Liver (tissue), 9 donors: ENCODE measurements around the gene HIVEP3. TPM values are rescaled to one million over a fixed set of nuclear protein-coding genes. Genes with fewer than 3 reads are reported as not detected.

Experiments used
- DNase-seq: peaks from one replicate; pipeline ENCODE4 v3.0.0-alpha.2; 2017; ENCODE audit warnings: low spot score
- H3K27ac ChIP-seq, 2 donors: one replicate each; pipeline ENCODE4 v1.7.0; 2013; ENCODE audit warnings: inconsistent platforms in 2 of 2, low read length in 2 of 2, control low read depth in 1 of 2, low read depth in 1 of 2, mild to moderate bottlenecking in 1 of 2
- H3K27me3 ChIP-seq, 4 donors: one replicate each; pipeline versions ENCODE4 v1.6.1 to v1.7.0; 2013; ENCODE audit warnings: low read length in 3 of 4, inconsistent platforms in 1 of 4, mild to moderate bottlenecking in 1 of 4, moderate library complexity in 1 of 4; ENCODE audit not compliant: control insufficient read depth in 4 of 4, insufficient read depth in 4 of 4
- H3K36me3 ChIP-seq, 4 donors: one replicate each; pipeline versions ENCODE4 v1.6.1 to v1.7.0; 2013; ENCODE audit warnings: low read length in 3 of 4, mild to moderate bottlenecking in 3 of 4, low read depth in 1 of 4, moderate library complexity in 1 of 4; ENCODE audit not compliant: control insufficient read depth in 4 of 4, insufficient read depth in 3 of 4
- H3K4me1 ChIP-seq, 4 donors: one replicate each; pipeline versions ENCODE4 v1.6.1 to v1.7.0; 2013; ENCODE audit warnings: low read length in 3 of 4, mild to moderate bottlenecking in 3 of 4, moderate library complexity in 1 of 4; ENCODE audit not compliant: control insufficient read depth in 4 of 4, insufficient read depth in 4 of 4
- H3K4me3 ChIP-seq, 3 donors: one replicate each; pipeline versions ENCODE4 v1.6.1 to v1.7.0; 2013; ENCODE audit warnings: low read length in 3 of 3, control low read depth in 1 of 3, low read depth in 1 of 3, mild to moderate bottlenecking in 1 of 3
- H3K9ac ChIP-seq, 2 donors: one replicate each; pipeline ENCODE4 v1.7.0; 2013; ENCODE audit warnings: low read length in 2 of 2, mild to moderate bottlenecking in 2 of 2, moderate library complexity in 2 of 2, control low read depth in 1 of 2, low read depth in 1 of 2
- H3K9me3 ChIP-seq, 4 donors: one replicate each; pipeline versions ENCODE4 v1.6.1 to v1.7.0; 2013; ENCODE audit warnings: low read length in 3 of 4; ENCODE audit not compliant: control insufficient read depth in 4 of 4
- EGR1 ChIP-seq, 2 donors: IDR thresholded peaks; 2 replicates each; pipeline ENCODE4 v1.6.1; 2016 to 2018; ENCODE audit warnings: antibody characterized with exemption in 2 of 2, low read depth in 2 of 2
- GABPA ChIP-seq, 2 donors: IDR thresholded peaks in 1 of 2; conservative IDR thresholded peaks in 1 of 2; 2 replicates each; pipeline ENCODE4 v1.6.1; 2016; ENCODE audit warnings: antibody characterized with exemption in 2 of 2, mild to moderate bottlenecking in 1 of 2, moderate library complexity in 1 of 2
- HNF4A ChIP-seq, 2 donors: conservative IDR thresholded peaks; 2 replicates each; pipeline ENCODE4 v1.6.1; 2016; ENCODE audit warnings: antibody characterized with exemption in 2 of 2, mild to moderate bottlenecking in 2 of 2
- HNF4G ChIP-seq: IDR thresholded peaks from 2 replicates; pipeline ENCODE4 v1.6.1; 2016; ENCODE audit warnings: antibody characterized with exemption
- JUND ChIP-seq, 2 donors: IDR thresholded peaks; 2 replicates each; pipeline ENCODE4 v1.6.1; 2016; ENCODE audit warnings: antibody characterized with exemption in 2 of 2
- MAX ChIP-seq: IDR thresholded peaks from 2 replicates; pipeline ENCODE4 v1.6.1; 2016; ENCODE audit warnings: antibody characterized with exemption
- NR2F2 ChIP-seq: IDR thresholded peaks from 2 replicates; pipeline ENCODE4 v1.6.1; 2016; ENCODE audit warnings: antibody characterized with exemption
- RXRA ChIP-seq, 2 donors: IDR thresholded peaks; 2 replicates each; pipeline ENCODE4 v1.6.1; 2017 to 2018; ENCODE audit warnings: antibody characterized with exemption in 2 of 2, mild to moderate bottlenecking in 1 of 2
- SP1 ChIP-seq: IDR thresholded peaks from 2 replicates; pipeline ENCODE4 v1.6.1; 2018; ENCODE audit warnings: antibody characterized with exemption, mild to moderate bottlenecking
- TAF1 ChIP-seq: conservative IDR thresholded peaks from 2 replicates; pipeline ENCODE4 v1.6.1; 2016; ENCODE audit warnings: antibody characterized with exemption, mild to moderate bottlenecking
- YY1 ChIP-seq: IDR thresholded peaks from 2 replicates; pipeline ENCODE4 v1.6.1; 2016; ENCODE audit warnings: antibody characterized with exemption, mild to moderate bottlenecking
- WGBS: extraction: QIAGEN DNeasy Blood & Tissue Kit; methylation state at CpG from one replicate; pipeline ENCODE4 v1.1.7; 2013; 5-methylcytosine and 5-hydroxymethylcytosine counted together
- polyA plus RNA-seq, 2 donors: library from polyadenylated mRNA; stranded (reverse) in 1 of 2; unstranded in 1 of 2; fragments of 200-250 nt in 1 of 2; fragments of >200 nt in 1 of 2; fragmentation: Nextera tagmentation in 1 of 2; extraction: Ambion mirVana in 1 of 2; gene quantifications; one replicate each; pipeline versions ENCODE4 v1.2.1 to v1.2.3, GENCODE V29; 2013 to 2015
- total RNA-seq, 2 donors: library from RNA; depleted of rRNA; stranded (reverse); fragments of >200 nt; gene quantifications; one replicate each; pipeline ENCODE4 v1.2.3, GENCODE V29; 2014
- TF ChIP-seq, protein P1 (sequence below): IDR thresholded peaks from 2 replicates; pipeline ENCODE4 v1.6.1; 2016; ENCODE audit warnings: antibody characterized with exemption
- TF ChIP-seq, protein P2 (sequence below): IDR thresholded peaks from 2 replicates; pipeline ENCODE4 v1.6.1; 2016; ENCODE audit warnings: antibody characterized with exemption, mild to moderate bottlenecking
- donor health status: healthy.
- donor health status: healthy.
- donor health status: healthy.
- donor health status: healthy.
- donor health status: healthy.

Gene HIVEP3
- total and polyA plus RNA-seq, 4 donors: 0.93 to 1.6 (median 1.4) TPM

DNA sequence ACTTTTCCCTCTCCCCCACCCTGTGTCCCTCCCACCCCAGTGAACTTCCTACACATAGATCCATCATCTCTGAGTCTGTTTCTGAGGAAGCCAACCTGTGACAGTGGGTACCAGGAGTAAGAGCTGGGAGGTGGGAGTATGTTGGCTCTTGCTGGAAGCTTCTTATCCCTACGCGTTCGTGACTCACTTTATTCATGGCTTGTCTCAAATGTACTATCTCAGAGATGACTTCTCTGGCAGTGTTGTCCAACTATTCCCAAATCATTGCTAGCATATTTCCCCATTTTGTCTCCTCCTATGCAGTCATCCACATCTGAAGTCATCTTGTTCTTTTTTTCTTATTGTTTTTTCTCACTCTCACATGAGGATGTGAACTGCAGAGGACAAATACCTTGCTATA, 88.0 kb downstream of the HIVEP3 start:
- TF ChIP-seq TAF1: no peak
- TF ChIP-seq, protein P1, sequence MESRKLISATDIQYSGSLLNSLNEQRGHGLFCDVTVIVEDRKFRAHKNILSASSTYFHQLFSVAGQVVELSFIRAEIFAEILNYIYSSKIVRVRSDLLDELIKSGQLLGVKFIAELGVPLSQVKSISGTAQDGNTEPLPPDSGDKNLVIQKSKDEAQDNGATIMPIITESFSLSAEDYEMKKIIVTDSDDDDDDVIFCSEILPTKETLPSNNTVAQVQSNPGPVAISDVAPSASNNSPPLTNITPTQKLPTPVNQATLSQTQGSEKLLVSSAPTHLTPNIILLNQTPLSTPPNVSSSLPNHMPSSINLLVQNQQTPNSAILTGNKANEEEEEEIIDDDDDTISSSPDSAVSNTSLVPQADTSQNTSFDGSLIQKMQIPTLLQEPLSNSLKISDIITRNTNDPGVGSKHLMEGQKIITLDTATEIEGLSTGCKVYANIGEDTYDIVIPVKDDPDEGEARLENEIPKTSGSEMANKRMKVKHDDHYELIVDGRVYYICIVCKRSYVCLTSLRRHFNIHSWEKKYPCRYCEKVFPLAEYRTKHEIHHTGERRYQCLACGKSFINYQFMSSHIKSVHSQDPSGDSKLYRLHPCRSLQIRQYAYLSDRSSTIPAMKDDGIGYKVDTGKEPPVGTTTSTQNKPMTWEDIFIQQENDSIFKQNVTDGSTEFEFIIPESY: no peak
- no peak for TF ChIP-seq GABPA (IDR thresholded peaks at IDR 0.05 in 1 of 2, conservative IDR thresholded peaks at IDR 0.05 in 1 of 2)
- TF ChIP-seq MAX: no peak
- no peak for TF ChIP-seq EGR1 (IDR thresholded peaks at IDR 0.05; ENCODE audit: low read depth in 2 of 2)
- TF ChIP-seq RXRA (IDR thresholded peaks at IDR 0.05): no peak
- no peak for TF ChIP-seq YY1
- TF ChIP-seq HNF4A (conservative IDR thresholded peaks at IDR 0.05): no peak
- TF ChIP-seq NR2F2: no peak
- no peak for TF ChIP-seq JUND (IDR thresholded peaks at IDR 0.05)
- TF ChIP-seq SP1: no peak
- no peaks in the 10 kb centered on the region for H3K27me3 ChIP-seq
- DNase-seq: no peak

DNA sequence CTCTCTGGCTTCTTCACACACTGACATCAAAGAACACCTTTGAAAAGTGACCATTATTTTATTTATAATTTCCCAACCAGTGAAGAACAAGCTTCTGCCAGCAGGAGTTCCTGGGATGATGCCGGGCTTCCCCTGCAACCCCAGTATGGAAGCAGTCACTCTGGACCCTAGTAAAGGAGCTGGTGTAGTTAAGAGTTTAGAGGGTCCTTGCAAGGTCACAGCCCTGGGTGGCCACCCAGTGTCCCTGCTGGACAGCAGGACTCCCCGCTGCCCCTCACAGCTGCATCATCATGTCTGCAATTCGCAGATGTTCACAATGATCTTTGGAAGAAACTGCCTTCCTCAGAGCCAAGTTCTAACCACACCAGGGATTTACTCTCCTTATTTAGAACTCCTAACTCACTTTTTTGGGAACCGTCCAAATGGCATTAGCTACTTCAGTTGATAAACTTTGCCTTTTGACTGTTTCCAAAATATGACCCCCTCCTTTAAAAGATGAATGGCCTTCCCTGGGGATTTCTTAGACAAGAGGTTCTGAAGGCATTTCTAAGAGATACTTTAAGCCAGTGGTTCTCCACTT, 90.6 kb downstream of the HIVEP3 start:
- Histone ChIP-seq H3K27ac (no peak overlapping the region), H3K27me3 (no peaks in the 10 kb centered on the region), H3K9ac (no peak overlapping the region), H3K9me3 (no peaks in the 10 kb centered on the region), H3K36me3 (no peaks in the 10 kb centered on the region), H3K4me3 (no peak overlapping the region), H3K4me1 (no peaks in the 10 kb centered on the region)
- DNase-seq: no peak
- TF ChIP-seq NR2F2 (peak; percentile 25), HNF4A (conservative IDR thresholded peaks at IDR 0.05) (no peak)
- 83% methylated on average over 4 of the region's 4 CpGs for WGBS

More for the DNA sequence above, 88.0 kb downstream of the HIVEP3 start:
- Histone ChIP-seq H3K9me3 (no peaks in the 10 kb centered on the region), H3K9ac (no peak overlapping the region), H3K27ac (no peak overlapping the region), H3K36me3 (no peaks in the 10 kb centered on the region), H3K4me1 (no peaks in the 10 kb centered on the region), H3K4me3 (no peak overlapping the region)
- 89% methylated on average over 3 of the region's 3 CpGs for WGBS

DNA sequence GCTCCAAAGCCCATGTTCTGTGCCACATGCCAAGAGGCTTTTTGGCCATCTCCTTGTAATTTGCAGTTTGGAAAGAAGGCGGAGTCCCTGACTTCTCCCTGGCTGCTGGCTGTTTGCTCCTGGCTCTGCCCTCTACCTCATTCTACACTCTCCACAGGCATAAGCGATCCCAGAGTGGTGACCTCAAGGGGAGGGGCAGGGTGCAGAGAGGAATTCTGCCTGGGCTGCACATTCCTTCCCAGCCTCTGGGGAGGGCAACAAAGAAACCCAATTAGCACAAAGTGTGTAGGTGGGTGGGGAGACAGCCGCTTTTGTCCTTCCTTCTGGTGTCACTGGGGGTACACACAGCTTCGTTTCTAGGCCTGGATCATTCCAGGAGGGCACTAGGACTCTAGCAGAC, 95.3 kb downstream of the HIVEP3 start:
- Histone ChIP-seq H3K27ac (no peak overlapping the region), H3K4me1 (no peaks in the 10 kb centered on the region), H3K27me3 (no peaks in the 10 kb centered on the region), H3K9ac (no peak overlapping the region), H3K36me3 (no peaks in the 10 kb centered on the region), H3K4me3 (no peak overlapping the region), H3K9me3 (no peaks in the 10 kb centered on the region)
- no peak for DNase-seq
- WGBS: 79% methylated on average over 4 of the region's 4 CpGs
- TF ChIP-seq SP1: peak; percentile 10
- no peak for TF ChIP-seq TAF1

GRCh38 chr1:41822866-41823265, 95.9 kb downstream of the HIVEP3 start:
- Histone ChIP-seq H3K9me3 (no peaks in the 10 kb centered on the region), H3K9ac (no peak overlapping the region), H3K4me1 (no peaks in the 10 kb centered on the region), H3K27me3 (no peaks in the 10 kb centered on the region), H3K4me3 (no peak overlapping the region), H3K36me3 (no peaks in the 10 kb centered on the region), H3K27ac (no peak overlapping the region)
- no peak for DNase-seq
- 85% methylated on average over 3 of the region's 3 CpGs for WGBS
- no peak for TF ChIP-seq NR2F2
- TF ChIP-seq, protein P1: no peak
- TF ChIP-seq, protein P2, sequence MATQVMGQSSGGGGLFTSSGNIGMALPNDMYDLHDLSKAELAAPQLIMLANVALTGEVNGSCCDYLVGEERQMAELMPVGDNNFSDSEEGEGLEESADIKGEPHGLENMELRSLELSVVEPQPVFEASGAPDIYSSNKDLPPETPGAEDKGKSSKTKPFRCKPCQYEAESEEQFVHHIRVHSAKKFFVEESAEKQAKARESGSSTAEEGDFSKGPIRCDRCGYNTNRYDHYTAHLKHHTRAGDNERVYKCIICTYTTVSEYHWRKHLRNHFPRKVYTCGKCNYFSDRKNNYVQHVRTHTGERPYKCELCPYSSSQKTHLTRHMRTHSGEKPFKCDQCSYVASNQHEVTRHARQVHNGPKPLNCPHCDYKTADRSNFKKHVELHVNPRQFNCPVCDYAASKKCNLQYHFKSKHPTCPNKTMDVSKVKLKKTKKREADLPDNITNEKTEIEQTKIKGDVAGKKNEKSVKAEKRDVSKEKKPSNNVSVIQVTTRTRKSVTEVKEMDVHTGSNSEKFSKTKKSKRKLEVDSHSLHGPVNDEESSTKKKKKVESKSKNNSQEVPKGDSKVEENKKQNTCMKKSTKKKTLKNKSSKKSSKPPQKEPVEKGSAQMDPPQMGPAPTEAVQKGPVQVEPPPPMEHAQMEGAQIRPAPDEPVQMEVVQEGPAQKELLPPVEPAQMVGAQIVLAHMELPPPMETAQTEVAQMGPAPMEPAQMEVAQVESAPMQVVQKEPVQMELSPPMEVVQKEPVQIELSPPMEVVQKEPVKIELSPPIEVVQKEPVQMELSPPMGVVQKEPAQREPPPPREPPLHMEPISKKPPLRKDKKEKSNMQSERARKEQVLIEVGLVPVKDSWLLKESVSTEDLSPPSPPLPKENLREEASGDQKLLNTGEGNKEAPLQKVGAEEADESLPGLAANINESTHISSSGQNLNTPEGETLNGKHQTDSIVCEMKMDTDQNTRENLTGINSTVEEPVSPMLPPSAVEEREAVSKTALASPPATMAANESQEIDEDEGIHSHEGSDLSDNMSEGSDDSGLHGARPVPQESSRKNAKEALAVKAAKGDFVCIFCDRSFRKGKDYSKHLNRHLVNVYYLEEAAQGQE: no peak
- TF ChIP-seq RXRA (IDR thresholded peaks at IDR 0.05): no peak
- no peak for TF ChIP-seq TAF1
- TF ChIP-seq HNF4G: no peak
- TF ChIP-seq MAX: no peak
